DMS 273 treated with DMSO at 0.1 percent for 48 hours (cell line): ENCODE results near the gene PNMA8B.

ENCODE experiments used
- DNase-seq: peaks from one replicate; lab custom pipeline; 2025; lab: John Stamatoyannopoulos, UW

The PNMA8B gene

DNA sequence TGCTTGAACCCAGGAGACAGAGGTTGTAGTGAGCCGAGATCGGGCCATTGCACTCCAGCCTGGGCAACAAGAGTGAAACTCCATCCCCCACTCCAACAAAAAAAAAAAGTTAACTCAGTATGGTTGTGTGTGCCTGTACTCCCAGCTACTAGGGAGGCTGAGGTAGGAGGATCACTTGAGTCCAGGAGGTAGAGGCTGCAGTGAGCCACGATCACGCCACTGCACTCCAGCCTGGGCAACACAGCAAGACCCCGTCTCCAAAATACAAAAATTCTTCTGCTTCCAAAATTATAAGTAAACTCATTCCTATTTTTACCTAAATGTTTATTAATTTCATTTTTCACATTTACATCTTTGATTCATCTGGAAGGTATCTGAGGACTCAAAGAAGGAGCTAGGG lies 38.7 kb downstream of the PNMA8B start:
- DNase-seq: no peak

DNA sequence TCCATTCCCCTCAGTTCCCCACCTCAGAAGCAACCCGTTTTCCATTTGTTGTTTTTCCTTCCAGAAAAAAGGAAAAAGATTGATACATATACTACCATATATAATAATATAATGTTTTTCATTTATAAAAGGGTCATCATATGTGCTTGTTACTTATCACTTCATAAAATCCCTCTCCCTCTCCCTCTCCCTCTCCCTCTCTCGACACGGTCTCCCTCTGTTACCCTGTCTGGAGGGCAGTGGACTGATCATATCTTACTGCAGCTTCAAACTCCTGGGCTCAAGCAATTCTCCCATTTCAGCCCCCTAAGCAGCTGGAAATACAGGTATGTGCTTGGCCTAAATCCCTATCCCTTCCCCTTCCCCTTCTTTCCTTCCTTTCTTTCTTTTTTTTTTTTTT lies 41.4 kb downstream of the PNMA8B start:
- DNase-seq: no peak

DNA sequence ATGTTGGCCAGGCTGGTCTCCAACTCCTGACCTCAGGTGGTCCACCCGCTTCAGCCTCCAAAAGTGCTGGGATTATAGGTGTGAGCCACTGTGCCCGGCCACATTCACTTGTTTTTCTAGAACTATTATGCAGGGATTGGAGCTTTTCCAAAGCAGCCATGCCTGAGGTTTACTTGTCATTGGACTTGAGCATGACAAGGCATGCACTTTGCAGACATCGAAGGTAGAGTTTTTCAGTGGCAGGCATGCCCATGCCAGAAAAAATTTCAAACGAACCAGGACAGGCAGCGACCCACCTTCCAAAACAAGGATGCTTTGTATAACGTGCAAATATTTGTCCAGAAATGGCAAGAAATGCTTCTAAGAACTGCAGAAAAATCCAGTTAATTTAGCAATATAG lies 42.0 kb downstream of the PNMA8B start:
- no peak for DNase-seq

GRCh38 chr19:46452186-46452585 lies 43.5 kb downstream of the PNMA8B start:
- DNase-seq: no peak

- DNase-seq: peak; percentile 75
Observed at GRCh38 chr19:46451352-46451751, 44.3 kb downstream of the PNMA8B start.

- DNase-seq: no peak
Observed at GRCh38 chr19:46450737-46451136, 44.9 kb downstream of the PNMA8B start.

GRCh38 chr19:46449228-46449627 lies 46.4 kb downstream of the PNMA8B start:
- no peak for DNase-seq

DNA sequence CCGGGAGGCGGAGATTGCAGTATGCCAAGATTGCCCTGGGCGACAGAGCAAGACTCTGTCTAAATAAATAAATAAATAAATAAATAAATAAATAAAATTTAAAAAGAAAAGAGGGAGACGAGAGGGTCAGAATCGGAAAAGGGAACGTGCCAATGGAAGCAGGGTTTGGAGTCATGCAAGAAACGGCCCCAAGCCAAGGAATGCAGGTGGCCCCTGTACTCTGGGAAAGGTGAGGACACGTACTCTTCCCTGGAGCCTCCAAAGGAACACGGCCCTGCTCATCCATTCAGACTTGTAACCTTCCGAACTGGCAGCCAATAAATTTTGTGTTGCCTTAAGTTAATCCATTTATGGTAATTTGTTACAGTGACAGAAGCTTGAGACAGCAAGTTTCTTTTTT lies 47.1 kb downstream of the PNMA8B start:
- DNase-seq: no peak

GRCh38 chr19:46447824-46448223 lies 47.8 kb downstream of the PNMA8B start:
- no peak for DNase-seq

DNA sequence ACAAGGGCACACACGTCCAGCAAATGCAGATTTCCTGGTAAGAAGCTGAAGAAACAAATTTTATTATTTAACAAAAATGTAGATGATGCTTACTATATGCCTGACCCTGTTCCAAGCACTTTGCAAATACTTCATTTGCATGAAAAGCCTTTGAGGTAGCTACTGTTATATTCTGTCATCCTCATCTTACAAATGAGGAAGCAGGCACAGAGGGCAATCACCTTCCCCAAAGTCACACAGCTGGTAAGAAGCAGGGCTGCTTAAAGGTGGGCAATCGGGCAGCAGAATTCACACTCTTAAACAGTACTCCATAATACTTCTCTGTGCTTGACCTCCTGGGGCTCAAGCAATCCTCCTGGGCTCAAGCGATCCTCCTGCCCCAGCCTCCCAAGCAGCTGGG lies 48.7 kb downstream of the PNMA8B start:
- no peak for DNase-seq

GRCh38 chr19:46446021-46446420 lies 49.6 kb downstream of the PNMA8B start:
- DNase-seq: no peak

- no peak for DNase-seq
Observed at GRCh38 chr19:46442808-46443450, 52.7 kb downstream of the PNMA8B start.

- no peak for DNase-seq
Observed at GRCh38 chr19:46441866-46442265, 53.8 kb downstream of the PNMA8B start.
